GM12892 (cell line): ENCODE results near the gene ANKRD13D.

ENCODE experiments used
- POLR2A ChIP-seq: IDR thresholded peaks from 2 replicates; pipeline ENCODE4 v1.6.1; 2011; ENCODE audit warnings: low read depth, low read length, control low read depth
- POLR2AphosphoS5 ChIP-seq: IDR thresholded peaks from 2 replicates; pipeline ENCODE4 v1.6.1; 2011; ENCODE audit warnings: low read depth, low read length, control low read depth
- TAF1 ChIP-seq: IDR thresholded peaks from 2 replicates; pipeline ENCODE4 v1.6.1; 2011; ENCODE audit warnings: low read depth, mild to moderate bottlenecking, control low read depth, low read length, borderline replicate concordance

DNA sequence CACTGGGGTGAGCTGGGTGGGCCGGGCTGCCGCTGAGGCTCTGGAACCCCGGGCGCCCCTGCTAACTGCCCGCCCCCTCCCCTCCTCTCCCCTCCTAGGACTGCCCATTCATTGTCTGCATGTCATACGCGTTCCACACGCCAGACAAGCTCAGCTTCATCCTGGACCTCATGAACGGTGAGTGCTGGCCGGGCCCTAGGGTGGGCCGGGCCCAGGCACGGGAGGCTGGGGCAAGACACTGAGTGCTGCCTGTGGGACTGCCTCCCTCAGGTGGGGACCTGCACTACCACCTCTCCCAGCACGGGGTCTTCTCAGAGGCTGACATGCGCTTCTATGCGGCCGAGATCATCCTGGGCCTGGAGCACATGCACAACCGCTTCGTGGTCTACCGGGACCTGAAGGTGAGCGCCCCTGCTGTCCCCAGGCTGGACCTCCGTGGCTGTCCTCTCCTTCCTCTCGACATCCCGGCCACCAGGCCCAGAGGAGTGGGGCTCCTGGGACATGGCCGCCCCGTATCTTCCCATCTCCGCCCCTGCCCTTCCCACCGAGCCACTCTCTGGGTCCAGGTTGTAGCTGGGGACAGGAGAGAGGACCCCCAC lies 7.5 kb upstream of the ANKRD13D start:
- TF ChIP-seq TAF1 (no peak), POLR2A (no peak), POLR2AphosphoS5 (no peak)
